NT2/D1 (cell line): ENCODE measurements around the gene LIN7C.

Source experiments
- DNase-seq: peaks from one replicate; pipeline ENCODE4 v3.0.0-alpha.2; 2011; ENCODE audit warnings: low read depth, low spot score
- H3K27me3 ChIP-seq: 2 replicates; pipeline ENCODE4 v1.6.0; 2011; ENCODE audit warnings: mild to moderate bottlenecking; ENCODE audit not compliant: insufficient read length, insufficient read depth
- H3K36me3 ChIP-seq: 2 replicates; pipeline ENCODE4 v1.6.1; 2011; ENCODE audit warnings: mild to moderate bottlenecking, low read length, mixed read lengths; ENCODE audit not compliant: insufficient read depth, insufficient read length
- H3K4me1 ChIP-seq: 2 replicates; pipeline ENCODE4 v1.5.1; 2011; ENCODE audit not compliant: insufficient read depth, insufficient read length
- H3K4me3 ChIP-seq: 2 replicates; pipeline ENCODE4 v1.5.1; 2011; ENCODE audit warnings: low read depth; ENCODE audit not compliant: insufficient read length
- H3K9ac ChIP-seq: 2 replicates; pipeline ENCODE4 v1.6.0; 2011; ENCODE audit warnings: low read depth; ENCODE audit not compliant: insufficient read length
- H3K9me3 ChIP-seq: 2 replicates; pipeline ENCODE4 v1.5.1; 2011; ENCODE audit warnings: mild to moderate bottlenecking, low read length; ENCODE audit not compliant: insufficient read depth
- SUZ12 ChIP-seq: IDR thresholded peaks from 2 replicates; pipeline ENCODE4 v1.6.1; 2011; ENCODE audit not compliant: insufficient read length, insufficient read depth; ENCODE audit errors: extremely low read depth
- YY1 ChIP-seq: IDR thresholded peaks from 2 replicates; pipeline ENCODE4 v1.6.1; 2011; ENCODE audit not compliant: insufficient read length, insufficient read depth
- ZNF274 ChIP-seq: IDR thresholded peaks from 2 replicates; pipeline ENCODE4 v1.6.1; 2011; ENCODE audit warnings: mild to moderate bottlenecking, low read depth, low read length

The LIN7C gene

DNA sequence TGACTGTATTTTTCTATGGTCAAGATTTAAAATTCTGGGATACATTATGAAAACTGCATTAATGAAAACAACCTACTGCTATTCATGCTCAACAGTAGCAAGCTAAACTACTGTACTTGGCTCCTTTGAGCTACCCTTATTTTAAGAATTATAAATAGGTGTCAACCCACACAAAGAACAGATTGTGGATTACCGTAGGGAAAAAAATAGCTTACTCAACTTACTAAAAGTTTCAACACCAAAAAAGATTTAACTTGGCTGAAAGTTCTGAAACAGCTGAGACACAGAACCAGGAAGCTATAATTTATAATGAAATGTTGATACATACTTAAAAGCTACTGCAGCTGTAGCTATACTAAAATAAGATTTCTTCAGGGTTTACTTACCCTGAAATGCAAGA lies 10.1 kb downstream of the LIN7C start:
- Histone ChIP-seq H3K27me3 (no peaks in the 10 kb centered on the region), H3K4me3 (no peak overlapping the region), H3K36me3 (peaks cover 67% of the 10 kb centered on the region), H3K9ac (no peak overlapping the region), H3K9me3 (no peaks in the 10 kb centered on the region), H3K4me1 (no peaks in the 10 kb centered on the region)
- TF ChIP-seq ZNF274 (no peak), SUZ12 (no peak), YY1 (no peak)
- DNase-seq = no peak

DNA sequence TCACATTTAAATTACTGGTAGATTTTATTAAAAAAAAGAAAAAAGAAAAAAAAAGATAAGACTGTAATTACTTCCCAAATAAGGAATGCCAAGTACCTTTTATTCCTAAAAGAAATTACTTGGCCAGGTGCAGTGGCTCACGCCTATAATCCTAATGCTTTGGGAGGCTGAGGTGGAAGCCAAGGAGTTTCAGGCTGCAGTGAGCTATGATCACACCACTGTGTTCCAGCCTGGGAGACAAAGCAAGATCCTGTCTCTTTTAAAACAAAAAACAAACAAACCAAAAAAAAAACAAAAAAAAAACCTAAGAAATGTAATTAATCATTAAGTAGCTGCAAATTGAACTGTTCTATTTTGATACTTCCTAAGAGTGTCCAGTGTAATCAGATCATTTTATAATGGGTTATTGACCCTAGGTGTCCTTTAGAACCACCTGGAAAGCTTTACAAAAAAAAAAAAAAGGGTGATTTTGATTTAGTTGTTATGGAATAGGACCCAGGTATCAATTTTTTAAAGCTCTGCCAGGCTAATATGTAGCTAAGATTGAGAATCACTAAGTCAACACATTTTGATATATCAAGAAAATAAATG lies 10.8 kb downstream of the LIN7C start:
- H3K9ac ChIP-seq = no peak overlapping the region
- no peaks in the 10 kb centered on the region for H3K4me1 ChIP-seq
- no peak for TF ChIP-seq SUZ12
- no peak for TF ChIP-seq ZNF274
- H3K27me3 ChIP-seq = no peaks in the 10 kb centered on the region
- no peak overlapping the region for H3K4me3 ChIP-seq
- no peak for DNase-seq
- H3K9me3 ChIP-seq = no peaks in the 10 kb centered on the region
- H3K36me3 ChIP-seq = peaks cover 67% of the 10 kb centered on the region

DNA sequence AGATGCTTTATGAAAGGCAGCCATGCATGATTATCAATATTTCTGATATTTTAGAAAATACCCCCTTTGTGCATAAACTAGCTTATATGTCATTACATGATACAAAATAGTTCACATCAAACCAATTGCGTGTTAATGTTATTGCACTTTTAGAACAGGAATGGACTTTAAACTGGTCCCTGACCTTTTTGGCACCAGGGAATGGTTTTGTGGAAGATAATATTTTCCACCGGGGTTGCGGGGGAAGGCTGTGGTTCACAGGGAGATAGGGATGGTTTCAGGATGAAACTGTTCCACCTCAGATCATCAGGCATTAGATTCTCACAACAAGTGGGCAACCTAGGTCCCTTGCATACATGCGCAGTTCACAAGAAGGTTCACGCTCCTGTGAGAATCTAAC lies 17.5 kb downstream of the LIN7C start:
- no peak for DNase-seq
- H3K4me3 ChIP-seq = no peak overlapping the region
- H3K27me3 ChIP-seq = no peaks in the 10 kb centered on the region
- H3K9ac ChIP-seq = no peak overlapping the region
- peaks cover 23% of the 10 kb centered on the region for H3K36me3 ChIP-seq
- H3K4me1 ChIP-seq = no peaks in the 10 kb centered on the region
- H3K9me3 ChIP-seq = no peaks in the 10 kb centered on the region
- no peak for TF ChIP-seq SUZ12
- no peak for TF ChIP-seq YY1

DNA sequence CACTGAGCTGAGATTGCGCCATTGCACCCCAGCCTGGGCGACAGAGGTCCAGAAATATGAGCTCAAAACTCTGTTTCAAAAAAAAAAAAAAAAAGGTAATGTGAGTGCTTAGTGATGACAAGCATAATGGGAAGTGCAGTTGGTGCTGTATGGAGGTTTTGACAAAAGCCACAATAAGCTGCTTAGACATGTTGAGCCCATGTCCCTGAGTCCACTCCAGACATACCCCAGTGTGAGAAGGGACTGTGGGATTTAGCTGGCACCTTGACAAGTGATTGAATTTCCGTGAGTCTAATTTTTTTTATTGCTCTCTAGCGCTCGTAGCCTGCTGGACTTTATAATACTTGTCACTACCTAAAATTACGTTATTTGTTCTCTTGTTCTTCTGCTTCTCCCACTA lies 18.9 kb downstream of the LIN7C start:
- TF ChIP-seq ZNF274 (no peak), SUZ12 (no peak)
- Histone ChIP-seq H3K9ac (no peak overlapping the region), H3K4me1 (no peaks in the 10 kb centered on the region), H3K27me3 (no peaks in the 10 kb centered on the region), H3K9me3 (no peaks in the 10 kb centered on the region), H3K36me3 (peaks cover 21% of the 10 kb centered on the region), H3K4me3 (no peak overlapping the region)
- no peak for DNase-seq

DNA sequence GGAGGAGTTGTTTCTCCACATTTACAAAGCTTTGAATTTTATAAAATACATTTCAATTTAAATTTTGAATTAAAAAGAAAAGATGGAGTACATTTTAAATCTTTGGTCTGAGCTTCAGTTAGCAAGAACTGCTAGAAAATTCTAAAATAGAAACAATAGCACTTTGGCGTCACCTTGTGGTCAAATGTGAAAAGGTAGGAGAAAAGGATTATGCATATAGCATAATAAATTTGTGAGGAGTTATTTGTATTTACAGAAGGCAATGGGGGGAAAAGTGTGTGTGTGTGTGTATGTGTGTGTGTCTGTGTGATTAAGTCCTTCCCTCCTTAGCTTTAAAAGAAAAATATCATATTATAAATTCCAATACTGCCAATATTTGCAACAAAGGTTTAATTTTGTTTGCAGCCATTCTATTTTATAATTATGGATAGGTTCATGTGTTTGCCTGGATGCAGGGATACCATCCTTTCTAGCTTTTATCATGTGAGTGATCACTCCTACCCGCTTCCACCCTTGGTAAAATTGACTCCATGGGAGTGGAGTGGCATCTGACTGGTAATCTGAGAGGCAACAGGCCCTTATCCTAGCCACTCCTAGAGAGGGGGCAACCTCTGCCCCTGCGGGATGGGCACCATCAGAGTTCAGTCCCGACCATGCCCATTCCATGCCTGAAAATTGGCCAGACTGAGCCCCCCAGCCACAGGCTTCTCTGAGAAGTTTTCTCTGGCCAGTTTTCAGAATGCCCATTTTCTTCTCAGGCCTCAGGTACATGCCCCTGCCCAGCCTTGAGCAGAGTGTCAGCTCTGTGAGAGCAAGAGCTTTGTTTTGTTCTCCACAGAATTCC lies 20.4 kb downstream of the LIN7C start:
- no peaks in the 10 kb centered on the region for H3K9me3 ChIP-seq
- no peak overlapping the region for H3K9ac ChIP-seq
- H3K4me1 ChIP-seq = no peaks in the 10 kb centered on the region
- no peaks in the 10 kb centered on the region for H3K27me3 ChIP-seq
- peaks cover 7% of the 10 kb centered on the region for H3K36me3 ChIP-seq
- DNase-seq = no peak
- no peak overlapping the region for H3K4me3 ChIP-seq
- TF ChIP-seq ZNF274 (no peak), YY1 (no peak), SUZ12 (no peak)

DNA sequence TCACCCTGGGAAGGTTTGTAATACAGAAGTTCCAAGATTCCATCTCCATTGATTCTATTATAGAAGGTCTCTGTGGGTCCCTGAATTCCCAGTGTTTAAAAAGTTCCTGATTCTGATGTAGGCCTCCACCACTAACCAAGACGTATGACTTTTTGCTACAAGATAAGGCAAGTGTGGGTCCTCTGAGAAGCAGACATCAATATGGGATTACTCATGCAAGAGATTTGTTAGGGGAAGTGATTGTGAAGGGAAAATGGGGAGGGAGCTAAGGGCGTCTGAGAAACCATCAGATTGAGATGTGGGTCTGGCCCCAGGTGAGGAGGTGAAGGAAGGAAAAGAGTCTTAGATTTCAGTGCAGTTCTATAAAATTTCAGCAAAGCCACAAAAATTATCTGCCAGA lies 23.8 kb downstream of the LIN7C start:
- Histone ChIP-seq H3K27me3 (no peaks in the 10 kb centered on the region), H3K4me3 (no peak overlapping the region), H3K4me1 (no peaks in the 10 kb centered on the region), H3K36me3 (no peaks in the 10 kb centered on the region), H3K9me3 (no peaks in the 10 kb centered on the region), H3K9ac (no peak overlapping the region)
- TF ChIP-seq ZNF274 (no peak), YY1 (no peak), SUZ12 (no peak)
- DNase-seq = no peak

DNA sequence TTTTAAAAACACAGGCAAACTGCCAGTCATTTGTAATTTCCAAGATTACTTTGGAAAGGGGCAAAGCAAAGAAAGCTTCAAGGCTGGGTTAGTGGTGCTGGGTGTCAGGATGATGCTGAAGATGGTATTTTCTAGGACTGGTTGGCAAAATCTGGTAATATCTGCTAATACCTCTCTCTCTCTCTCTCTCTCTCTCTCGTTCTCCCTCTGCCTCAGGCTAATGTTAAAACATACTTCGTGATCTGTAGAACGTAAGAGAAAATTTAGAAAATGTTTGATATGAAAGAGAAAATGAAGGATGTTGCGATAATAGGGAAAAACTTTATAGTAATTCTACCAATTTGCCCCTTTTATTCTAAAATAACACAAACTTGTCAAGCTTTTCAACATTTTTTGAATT lies 24.6 kb downstream of the LIN7C start:
- H3K4me1 ChIP-seq = no peaks in the 10 kb centered on the region
- H3K27me3 ChIP-seq = no peaks in the 10 kb centered on the region
- no peak for DNase-seq
- TF ChIP-seq ZNF274 = no peak
- TF ChIP-seq SUZ12 = no peak
- TF ChIP-seq YY1 = no peak
- no peak overlapping the region for H3K9ac ChIP-seq
- no peaks in the 10 kb centered on the region for H3K9me3 ChIP-seq
- no peak overlapping the region for H3K4me3 ChIP-seq
- H3K36me3 ChIP-seq = no peaks in the 10 kb centered on the region

DNA sequence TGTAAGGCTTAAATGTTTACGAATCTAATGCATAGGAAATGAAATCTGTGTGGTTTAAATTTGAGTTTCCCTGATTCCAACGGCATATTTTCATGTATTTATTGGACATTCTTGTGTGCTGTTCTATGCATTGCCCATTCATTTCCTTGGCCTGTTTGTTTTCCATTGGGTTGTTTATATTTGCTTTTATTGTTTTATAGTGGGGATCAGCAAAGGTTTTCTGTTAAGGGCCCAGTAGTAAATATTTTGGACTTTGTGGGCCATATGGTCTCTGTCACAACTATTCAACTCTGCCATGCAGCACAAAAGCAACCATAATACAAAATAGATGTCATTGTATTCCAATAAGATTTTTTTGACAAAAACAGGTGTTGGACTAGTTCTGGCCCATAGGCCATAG lies 28.7 kb downstream of the LIN7C start:
- H3K9ac ChIP-seq = no peak overlapping the region
- no peak for DNase-seq
- TF ChIP-seq ZNF274 (no peak), SUZ12 (no peak), YY1 (no peak)
- H3K4me1 ChIP-seq = no peaks in the 10 kb centered on the region
- no peaks in the 10 kb centered on the region for H3K36me3 ChIP-seq
- H3K9me3 ChIP-seq = no peaks in the 10 kb centered on the region
- no peak overlapping the region for H3K4me3 ChIP-seq
- H3K27me3 ChIP-seq = no peaks in the 10 kb centered on the region
